ENCODE results near the gene TIAM1. TPM values are rescaled to one million over a fixed set of nuclear protein-coding genes. Genes with fewer than 3 reads are reported as not detected.
"Not testable (repeated sequence)": the region's sequence is repeated elsewhere in the genome, so short reads cannot be mapped to it uniquely, and the experiment has no call there.

Gene TIAM1
- total RNA-seq, 1 donor from 2014 or later: under 0.01 TPM

- DNase-seq (ENCODE audit: low read depth in 2 of 2): no peak
These were observed 89.0 kb downstream of the TIAM1 start for GRCh38 chr21:31255036-31255435.

- no peak for DNase-seq (ENCODE audit: low read depth in 2 of 2)
These were observed 89.9 kb downstream of the TIAM1 start for GRCh38 chr21:31254131-31254530.

GRCh38 chr21:31253684-31254083, 90.4 kb downstream of the TIAM1 start:
- peak in 1 of 2 donors; percentile 12 for DNase-seq (ENCODE audit: low read depth in 2 of 2)

- no peak for DNase-seq (ENCODE audit: low read depth in 2 of 2)
These were observed 91.5 kb downstream of the TIAM1 start for GRCh38 chr21:31252611-31253010.

GRCh38 chr21:31252091-31252490, 92.0 kb downstream of the TIAM1 start:
- no peak for DNase-seq (ENCODE audit: low read depth in 2 of 2)

- no peak for DNase-seq (ENCODE audit: low read depth in 2 of 2)
These were observed 92.4 kb downstream of the TIAM1 start for GRCh38 chr21:31251686-31252085.

GRCh38 chr21:31248598-31248997, 95.5 kb downstream of the TIAM1 start:
- DNase-seq (ENCODE audit: low read depth in 2 of 2): peak in 1 of 2 donors; percentile 16

GRCh38 chr21:31243611-31244010, 100.5 kb downstream of the TIAM1 start:
- DNase-seq (ENCODE audit: low read depth in 2 of 2): no peak

- DNase-seq (ENCODE audit: low read depth in 2 of 2): no peak
These were observed 107.5 kb downstream of the TIAM1 start for GRCh38 chr21:31236528-31236927.

GRCh38 chr21:31235671-31236450, 108.2 kb downstream of the TIAM1 start:
- no peak for DNase-seq (ENCODE audit: low read depth in 2 of 2)

- no peak for DNase-seq (ENCODE audit: low read depth in 2 of 2)
These were observed 109.1 kb downstream of the TIAM1 start for GRCh38 chr21:31234936-31235335.

GRCh38 chr21:31233711-31234110, 110.3 kb downstream of the TIAM1 start:
- DNase-seq (ENCODE audit: low read depth in 2 of 2): no peak

GRCh38 chr21:31232344-31232743, 111.7 kb downstream of the TIAM1 start:
- no peak for DNase-seq (ENCODE audit: low read depth in 2 of 2)

- DNase-seq (ENCODE audit: low read depth in 2 of 2): no peak
These were observed 113.1 kb downstream of the TIAM1 start for GRCh38 chr21:31230937-31231336.

GRCh38 chr21:31228723-31229122, 115.3 kb downstream of the TIAM1 start:
- not testable (repeated sequence) for DNase-seq (ENCODE audit: low read depth in 2 of 2)

GRCh38 chr21:31225713-31226112, 118.3 kb downstream of the TIAM1 start:
- DNase-seq (ENCODE audit: low read depth in 2 of 2): no peak

- DNase-seq (ENCODE audit: low read depth in 2 of 2): no peak
These were observed 121.9 kb downstream of the TIAM1 start for GRCh38 chr21:31222142-31222541.

GRCh38 chr21:31221043-31221442, 123.0 kb downstream of the TIAM1 start:
- no peak for DNase-seq (ENCODE audit: low read depth in 2 of 2)

GRCh38 chr21:31220575-31220974, 123.5 kb downstream of the TIAM1 start:
- DNase-seq (ENCODE audit: low read depth in 2 of 2): no peak

- DNase-seq (ENCODE audit: low read depth in 2 of 2): no peak
These were observed 125.0 kb downstream of the TIAM1 start for GRCh38 chr21:31218830-31219608.

- no peak for DNase-seq (ENCODE audit: low read depth in 2 of 2)
These were observed 127.9 kb downstream of the TIAM1 start for GRCh38 chr21:31216206-31216605.

GRCh38 chr21:31213787-31214186, 130.3 kb downstream of the TIAM1 start:
- peak in 1 of 2 donors; percentile 2 for DNase-seq (ENCODE audit: low read depth in 2 of 2)

- DNase-seq (ENCODE audit: low read depth in 2 of 2): no peak
These were observed 132.2 kb downstream of the TIAM1 start for GRCh38 chr21:31211836-31212235.

Measured in lung microvascular endothelial cell (primary cell).